Endodermal cell (in vitro differentiated cells): Measurements from ENCODE around the gene RPL22. TPM values are rescaled to one million over a fixed set of nuclear protein-coding genes. Genes with fewer than 3 reads are reported as not detected.

Experiments
- DNase-seq: peaks from one replicate; pipeline ENCODE4 v3.0.0-alpha.2; 2017
- H3K27ac ChIP-seq: 2 replicates; pipeline ENCODE4 v1.5.1; 2013; ENCODE audit warnings: mild to moderate bottlenecking, low read depth, low read length, moderate library complexity
- H3K27me3 ChIP-seq: 2 replicates; pipeline ENCODE4 v1.6.1; 2013; ENCODE audit warnings: mild to moderate bottlenecking, low read length, moderate library complexity; ENCODE audit not compliant: insufficient read depth, control insufficient read depth, poor library complexity, severe bottlenecking
- H3K36me3 ChIP-seq: 2 replicates; pipeline ENCODE4 v1.7.0; 2013; ENCODE audit warnings: mild to moderate bottlenecking, low read length, moderate library complexity; ENCODE audit not compliant: control insufficient read depth, insufficient read depth
- H3K4me1 ChIP-seq: one replicate; pipeline ENCODE4 v1.7.0; 2013; ENCODE audit warnings: low read length; ENCODE audit not compliant: control insufficient read depth, insufficient read depth
- H3K4me3 ChIP-seq: 2 replicates; pipeline ENCODE4 v1.5.1; 2013; ENCODE audit warnings: mild to moderate bottlenecking, low read length, moderate library complexity
- H3K9ac ChIP-seq: 2 replicates; pipeline ENCODE4 v1.6.1; 2013; ENCODE audit warnings: mild to moderate bottlenecking, low read length, moderate library complexity; ENCODE audit not compliant: poor library complexity, severe bottlenecking; ENCODE audit errors: extremely low read depth
- H3K9me3 ChIP-seq: 2 replicates; pipeline ENCODE4 v1.6.1; 2013; ENCODE audit warnings: mild to moderate bottlenecking, low read length, moderate library complexity; ENCODE audit not compliant: control insufficient read depth
- H3K27ac Mint-ChIP-seq: 2 replicates; pipeline ENCODE4 v1.8.0; 2020; ENCODE audit warnings: mixed read lengths
- H3K27me3 Mint-ChIP-seq: 2 replicates; pipeline ENCODE4 v1.8.0; 2021; ENCODE audit warnings: mild to moderate bottlenecking, mixed read lengths; ENCODE audit not compliant: insufficient read depth
- H3K36me3 Mint-ChIP-seq: 2 replicates; pipeline ENCODE4 v1.8.0; 2020; ENCODE audit warnings: low read depth, mixed read lengths
- H3K4me1 Mint-ChIP-seq: 2 replicates; pipeline ENCODE4 v1.8.0; 2020; ENCODE audit warnings: mixed read lengths
- H3K4me3 Mint-ChIP-seq: 2 replicates; pipeline ENCODE4 v1.8.0; 2020; ENCODE audit warnings: mild to moderate bottlenecking, moderate library complexity, mixed read lengths
- H3K9me3 Mint-ChIP-seq: 2 replicates; pipeline ENCODE4 v1.8.0; 2020; ENCODE audit warnings: mild to moderate bottlenecking, mixed read lengths
- CTCF ChIP-seq: fragments of 200-600 bp; sonication (generic); conservative IDR thresholded peaks from 2 replicates; pipeline ENCODE4 v1.5.0; 2021; ENCODE audit warnings: antibody characterized with exemption, mild to moderate bottlenecking
- WGBS, 2 experiments: methylation state at CpG; one replicate each; pipeline versions ENCODE4 v1.1.5 to v1.1.7; 2013; ENCODE audit warnings: missing lambda C conversion rate in 2 of 2, mixed read lengths in 1 of 2; ENCODE audit not compliant: insufficient coverage in 1 of 2, insufficient read length in 1 of 2; 5-methylcytosine and 5-hydroxymethylcytosine counted together
- total RNA-seq, 2 donors: library from RNA; stranded (reverse); fragmentation: NEBNext Ultra II Directional in 1 of 2; extraction: Animal tissue kit (Norgen Biotek cat#: 25700) in 1 of 2; gene quantifications; 2 replicates in 1 of 2; 3 replicates in 1 of 2; pipeline ENCODE4 v1.2.1, GENCODE V29; 2021

RPL22 gene
- total RNA-seq, 2 donors from 2014 or later, result 409 to 481 TPM

GRCh38 chr1:6142036-6142621, 57.3 kb downstream of the RPL22 start:
- Mint-ChIP-seq H3K36me3 (no peaks in the 10 kb centered on the region), H3K4me1 (no peaks in the 10 kb centered on the region), H3K27me3 (peaks cover 10% of the 10 kb centered on the region), H3K4me3 (no peak overlapping the region), H3K9me3 (no peaks in the 10 kb centered on the region), H3K27ac (no peak overlapping the region)
- no peak for TF ChIP-seq CTCF
- Histone ChIP-seq H3K27me3 (peaks cover 2% of the 10 kb centered on the region), H3K27ac (no peak overlapping the region), H3K4me3 (no peak overlapping the region), H3K9ac (no peak overlapping the region), H3K4me1 (no peaks in the 10 kb centered on the region), H3K36me3 (no peaks in the 10 kb centered on the region), H3K9me3 (no peaks in the 10 kb centered on the region)
- 93 to 97% methylated on average over 29 to 33 of the region's 33 CpGs for WGBS, 2 experiments
- no peak for DNase-seq

GRCh38 chr1:6141592-6141991, 57.8 kb downstream of the RPL22 start:
- no peaks in the 10 kb centered on the region for H3K4me1 Mint-ChIP-seq
- 61 to 73% methylated on average over 5 to 6 of the region's 7 CpGs for WGBS, 2 experiments
- no peaks in the 10 kb centered on the region for H3K36me3 Mint-ChIP-seq
- Histone ChIP-seq H3K27me3 (no peaks in the 10 kb centered on the region), H3K4me1 (no peaks in the 10 kb centered on the region), H3K27ac (no peak overlapping the region), H3K9ac (no peak overlapping the region), H3K4me3 (no peak overlapping the region), H3K9me3 (no peaks in the 10 kb centered on the region), H3K36me3 (no peaks in the 10 kb centered on the region)
- H3K9me3 Mint-ChIP-seq, result no peaks in the 10 kb centered on the region
- no peak overlapping the region for H3K4me3 Mint-ChIP-seq
- no peak overlapping the region for H3K27ac Mint-ChIP-seq
- peak; percentile 79 for DNase-seq
- peak; percentile 76 for TF ChIP-seq CTCF
- peaks cover 5% of the 10 kb centered on the region for H3K27me3 Mint-ChIP-seq

GRCh38 chr1:6140413-6140812, 59.0 kb downstream of the RPL22 start:
- H3K9ac ChIP-seq, result no peak overlapping the region
- no peak overlapping the region for H3K27ac ChIP-seq
- no peaks in the 10 kb centered on the region for H3K9me3 ChIP-seq
- H3K27me3 ChIP-seq, result no peaks in the 10 kb centered on the region
- H3K27ac Mint-ChIP-seq, result no peak overlapping the region
- H3K4me1 Mint-ChIP-seq, result no peaks in the 10 kb centered on the region
- WGBS, 2 experiments, result 89 to 100% methylated on average over 1 to 2 of the region's 2 CpGs
- H3K4me3 ChIP-seq, result no peak overlapping the region
- no peaks in the 10 kb centered on the region for H3K36me3 Mint-ChIP-seq
- no peaks in the 10 kb centered on the region for H3K9me3 Mint-ChIP-seq
- no peaks in the 10 kb centered on the region for H3K36me3 ChIP-seq
- DNase-seq, result no peak
- H3K4me3 Mint-ChIP-seq, result no peak overlapping the region
- H3K4me1 ChIP-seq, result no peaks in the 10 kb centered on the region
- peaks cover 1% of the 10 kb centered on the region for H3K27me3 Mint-ChIP-seq
- no peak for TF ChIP-seq CTCF
